Smooth muscle cell (in vitro differentiated cells): ENCODE data around the gene AGAP1. TPM values are rescaled to one million over a fixed set of nuclear protein-coding genes. Genes with fewer than 3 reads are reported as not detected.

Experiments used
- DNase-seq: peaks from one replicate; lab custom pipeline; 2025; ENCODE audit not compliant: unreplicated experiment; lab: John Stamatoyannopoulos, UW
- H2AFZ ChIP-seq: fragments of 200-600 bp; sonication (generic); 2 replicates; pipeline ENCODE4 v1.6.0; 2016; ENCODE audit warnings: antibody characterized with exemption, low read depth, mild to moderate bottlenecking
- H3F3A ChIP-seq: fragments of 200-600 bp; sonication (generic); 2 replicates; pipeline ENCODE4 v1.6.0; 2017; ENCODE audit warnings: antibody characterized with exemption, low read depth
- H3K27ac ChIP-seq: fragments of 200-600 bp; sonication (generic); 2 replicates; pipeline ENCODE4 v1.5.1; 2016; ENCODE audit warnings: low read depth, mild to moderate bottlenecking
- H3K27me3 ChIP-seq: fragments of 200-600 bp; sonication (generic); 2 replicates; pipeline ENCODE4 v1.6.1; 2016; ENCODE audit warnings: low read depth, mild to moderate bottlenecking
- H3K36me3 ChIP-seq: fragments of 200-600 bp; sonication (generic); 2 replicates; pipeline ENCODE4 v1.5.1; 2016; ENCODE audit warnings: low read depth
- H3K4me1 ChIP-seq: fragments of 200-600 bp; sonication (generic); 2 replicates; pipeline ENCODE4 v1.5.1; 2016; ENCODE audit warnings: low read depth
- H3K4me2 ChIP-seq: fragments of 200-600 bp; sonication (generic); 2 replicates; pipeline ENCODE4 v1.6.0; 2016; ENCODE audit warnings: mild to moderate bottlenecking
- H3K4me3 ChIP-seq: fragments of 200-600 bp; sonication (generic); 2 replicates; pipeline ENCODE4 v1.5.1; 2016; ENCODE audit warnings: mild to moderate bottlenecking
- H3K79me2 ChIP-seq: fragments of 200-600 bp; sonication (generic); 2 replicates; pipeline ENCODE4 v1.6.0; 2016; ENCODE audit warnings: low read depth, mild to moderate bottlenecking
- H3K9ac ChIP-seq: fragments of 200-600 bp; sonication (generic); 2 replicates; pipeline ENCODE4 v1.6.0; 2016; ENCODE audit warnings: low read depth
- H3K9me3 ChIP-seq: fragments of 200-600 bp; sonication (generic); replicated peaks from 2 replicates; pipeline ENCODE4 v1.5.1; 2016; ENCODE audit warnings: low read depth
- H4K20me1 ChIP-seq: fragments of 200-600 bp; sonication (generic); 2 replicates; pipeline ENCODE4 v1.6.0; 2016; ENCODE audit warnings: low read depth
- WGBS: methylation state at CpG from one replicate; pipeline ENCODE4 v1.1.7; 2016; ENCODE audit warnings: low lambda C conversion rate; 5-methylcytosine and 5-hydroxymethylcytosine counted together
- polyA plus RNA-seq: library from polyadenylated mRNA; unstranded; fragments of >200 nt; fragmentation: Nextera tagmentation; extraction: Ambion mirVana; gene quantifications from 2 replicates; pipeline ENCODE4 v1.2.1, GENCODE V29; 2016
- total RNA-seq: library from RNA; depleted of rRNA; stranded (reverse); fragments of >200 nt; gene quantifications from 2 replicates; pipeline ENCODE4 v1.2.3, GENCODE V29; 2014
- TF ChIP-seq, protein P1 (sequence below): fragments of 200-600 bp; sonication (generic); IDR thresholded peaks from 2 replicates; pipeline ENCODE4 v1.5.1; 2017; ENCODE audit warnings: borderline replicate concordance, mild to moderate bottlenecking, antibody characterized with exemption; ENCODE audit not compliant: insufficient read depth, poor library complexity, severe bottlenecking

AGAP1 gene
- total and polyA plus RNA-seq, 2 experiments from 2014 or later: 3.9 to 9.8 TPM

DNA sequence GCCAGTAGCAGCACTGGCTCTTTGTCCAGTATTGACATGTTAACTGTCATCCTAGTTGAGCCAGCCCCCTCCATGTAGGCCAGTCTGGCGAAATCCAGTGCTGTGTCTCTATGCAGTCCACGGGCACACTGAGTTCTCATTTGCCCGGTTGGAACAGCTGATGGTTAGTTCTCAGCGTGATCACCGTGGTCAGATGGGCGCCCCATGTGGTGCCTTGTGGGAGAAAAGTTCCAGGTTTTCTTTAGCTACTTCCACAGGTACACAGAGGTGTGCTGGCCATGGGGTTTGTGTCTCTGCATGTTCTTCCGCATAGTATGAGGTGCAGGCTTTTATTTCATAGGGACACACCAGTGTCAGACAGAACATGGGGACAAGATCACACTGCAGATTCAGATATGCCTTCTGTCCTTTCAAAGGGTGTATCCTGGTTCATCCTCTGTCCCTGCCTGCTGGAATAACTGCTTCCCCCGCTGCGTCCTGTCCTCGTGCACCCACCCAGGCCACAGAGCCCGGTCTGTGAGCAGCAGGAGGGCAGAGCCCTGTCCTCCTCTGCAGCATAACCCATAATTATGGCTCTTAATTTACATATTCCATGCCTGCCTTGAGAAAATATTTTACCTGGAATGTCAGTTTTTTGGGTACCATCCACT, 340.3 kb downstream of the AGAP1 start:
- Histone ChIP-seq H4K20me1 (peaks cover 12% of the 10 kb centered on the region), H3F3A (no peaks in the 10 kb centered on the region), H3K4me1 (peaks cover 4% of the 10 kb centered on the region), H3K36me3 (no peaks in the 10 kb centered on the region), H3K79me2 (no peaks in the 10 kb centered on the region), H3K27me3 (no peaks in the 10 kb centered on the region), H3K9me3 (no peaks in the 10 kb centered on the region), H3K4me3 (no peak overlapping the region), H3K27ac (no peak overlapping the region), H3K9ac (no peak overlapping the region), H2AFZ (no peak overlapping the region), H3K4me2 (no peak overlapping the region)
- TF ChIP-seq, protein P1, sequence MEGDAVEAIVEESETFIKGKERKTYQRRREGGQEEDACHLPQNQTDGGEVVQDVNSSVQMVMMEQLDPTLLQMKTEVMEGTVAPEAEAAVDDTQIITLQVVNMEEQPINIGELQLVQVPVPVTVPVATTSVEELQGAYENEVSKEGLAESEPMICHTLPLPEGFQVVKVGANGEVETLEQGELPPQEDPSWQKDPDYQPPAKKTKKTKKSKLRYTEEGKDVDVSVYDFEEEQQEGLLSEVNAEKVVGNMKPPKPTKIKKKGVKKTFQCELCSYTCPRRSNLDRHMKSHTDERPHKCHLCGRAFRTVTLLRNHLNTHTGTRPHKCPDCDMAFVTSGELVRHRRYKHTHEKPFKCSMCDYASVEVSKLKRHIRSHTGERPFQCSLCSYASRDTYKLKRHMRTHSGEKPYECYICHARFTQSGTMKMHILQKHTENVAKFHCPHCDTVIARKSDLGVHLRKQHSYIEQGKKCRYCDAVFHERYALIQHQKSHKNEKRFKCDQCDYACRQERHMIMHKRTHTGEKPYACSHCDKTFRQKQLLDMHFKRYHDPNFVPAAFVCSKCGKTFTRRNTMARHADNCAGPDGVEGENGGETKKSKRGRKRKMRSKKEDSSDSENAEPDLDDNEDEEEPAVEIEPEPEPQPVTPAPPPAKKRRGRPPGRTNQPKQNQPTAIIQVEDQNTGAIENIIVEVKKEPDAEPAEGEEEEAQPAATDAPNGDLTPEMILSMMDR: no peak
- DNase-seq: no peak
- 85% methylated on average over 11 of the region's 11 CpGs for WGBS

DNA sequence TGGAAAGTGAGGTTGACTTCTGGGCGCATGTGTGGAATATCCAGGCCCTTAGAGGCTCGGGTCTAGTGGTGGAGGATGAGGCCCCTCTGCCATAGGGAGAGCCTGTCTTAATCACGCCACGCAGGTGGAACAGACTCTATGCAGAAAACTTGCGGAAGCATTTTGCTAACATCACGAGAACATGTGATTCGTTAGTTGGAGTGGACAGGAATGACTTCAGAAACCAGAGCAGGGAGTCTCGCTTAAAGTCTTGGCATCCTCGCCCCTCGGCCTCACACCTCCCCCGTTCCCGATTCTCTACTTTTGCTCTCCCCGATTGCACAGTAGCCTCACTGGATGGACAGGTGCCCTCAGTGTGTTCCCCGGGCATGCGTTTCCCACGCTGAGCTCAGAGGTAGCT, 340.9 kb downstream of the AGAP1 start:
- Histone ChIP-seq H3K36me3 (no peaks in the 10 kb centered on the region), H3F3A (no peaks in the 10 kb centered on the region), H3K4me2 (no peak overlapping the region), H3K9ac (no peak overlapping the region), H2AFZ (no peak overlapping the region), H3K4me3 (no peak overlapping the region), H3K27ac (no peak overlapping the region), H3K79me2 (no peaks in the 10 kb centered on the region), H3K27me3 (no peaks in the 10 kb centered on the region), H4K20me1 (peaks cover 13% of the 10 kb centered on the region), H3K9me3 (no peaks in the 10 kb centered on the region), H3K4me1 (peaks cover 4% of the 10 kb centered on the region)
- DNase-seq: no peak
- 98% methylated on average over 16 of the region's 16 CpGs for WGBS
- TF ChIP-seq, protein P1: no peak

DNA sequence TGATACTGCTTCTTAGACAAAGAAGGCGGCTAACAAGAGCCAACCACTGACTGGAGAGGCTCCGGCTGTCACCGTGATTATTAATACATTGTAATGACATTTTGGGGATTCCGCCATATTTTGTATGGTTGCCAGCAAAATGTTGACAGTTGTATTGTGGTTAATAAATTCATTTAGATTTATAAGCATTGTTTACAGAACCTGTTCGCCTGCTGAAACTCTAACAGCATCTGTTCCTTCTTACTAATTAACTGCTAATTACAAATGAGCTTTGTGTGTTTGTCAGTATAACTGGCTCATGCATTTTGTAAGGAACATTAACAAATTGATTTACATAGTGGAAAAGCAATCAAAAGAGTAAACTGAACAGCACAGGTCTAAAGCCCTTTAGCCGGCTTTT, 342.0 kb downstream of the AGAP1 start:
- Histone ChIP-seq H3K36me3 (no peaks in the 10 kb centered on the region), H3K4me3 (no peak overlapping the region), H3K79me2 (no peaks in the 10 kb centered on the region), H3K4me1 (peaks cover 4% of the 10 kb centered on the region), H3K27ac (no peak overlapping the region), H2AFZ (no peak overlapping the region), H3K9ac (no peak overlapping the region), H3K9me3 (no peaks in the 10 kb centered on the region), H3K27me3 (no peaks in the 10 kb centered on the region), H3K4me2 (no peak overlapping the region), H4K20me1 (peaks cover 19% of the 10 kb centered on the region), H3F3A (no peaks in the 10 kb centered on the region)
- DNase-seq: no peak
- TF ChIP-seq, protein P1: no peak
- WGBS: 96% methylated on average over 6 of the region's 6 CpGs

DNA sequence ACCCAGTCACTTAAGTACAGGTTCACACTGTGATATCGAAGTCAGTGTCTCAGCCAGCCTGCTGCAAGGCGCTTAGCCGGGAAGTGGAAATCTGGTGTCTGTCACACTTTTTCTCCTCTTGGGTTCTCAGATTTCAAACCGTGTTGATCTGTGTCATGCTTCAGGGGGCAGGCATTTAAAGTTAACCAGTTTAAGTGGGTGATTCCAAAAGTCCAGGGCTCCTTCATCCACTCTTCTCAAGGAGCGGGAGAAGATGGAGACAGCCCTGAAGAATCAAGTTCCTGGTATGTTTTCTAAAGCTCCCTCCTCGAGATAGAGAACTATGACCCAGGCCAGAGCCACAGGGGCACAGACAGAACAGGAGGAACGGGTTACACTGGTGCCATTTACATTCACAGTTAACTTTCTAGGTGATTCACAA, 342.7 kb downstream of the AGAP1 start:
- Histone ChIP-seq H3K27ac (no peak overlapping the region), H3K9ac (no peak overlapping the region), H3K4me1 (peaks cover 4% of the 10 kb centered on the region), H3K9me3 (no peaks in the 10 kb centered on the region), H3K4me2 (no peak overlapping the region), H3F3A (no peaks in the 10 kb centered on the region), H3K4me3 (no peak overlapping the region), H3K27me3 (no peaks in the 10 kb centered on the region), H3K79me2 (no peaks in the 10 kb centered on the region), H3K36me3 (no peaks in the 10 kb centered on the region), H2AFZ (no peak overlapping the region), H4K20me1 (peaks cover 19% of the 10 kb centered on the region)
- 55% methylated on average over 7 of the region's 7 CpGs for WGBS
- no peak for DNase-seq
- TF ChIP-seq, protein P1: no peak
